SIG-M5 treated with dmso at 0.1 percent for 504 hours (cell line): ENCODE measurements around the gene B3GAT1.

ENCODE experiments used
- DNase-seq: peaks from one replicate; lab custom pipeline; 2025; ENCODE audit not compliant: unreplicated experiment; lab: John Stamatoyannopoulos, UW

Gene B3GAT1

GRCh38 chr11:134441706-134442105, 29.7 kb upstream of the B3GAT1 start:
- no peak for DNase-seq

- DNase-seq: no peak
Measured at GRCh38 chr11:134441281-134441680, 29.2 kb upstream of the B3GAT1 start.

- no peak for DNase-seq
Measured at GRCh38 chr11:134440851-134441250, 28.8 kb upstream of the B3GAT1 start.

GRCh38 chr11:134438542-134439537, 26.8 kb upstream of the B3GAT1 start:
- DNase-seq: no peak

- DNase-seq: no peak
Measured at GRCh38 chr11:134437821-134438220, 25.8 kb upstream of the B3GAT1 start.

- DNase-seq: no peak
Measured at GRCh38 chr11:134436781-134437180, 24.7 kb upstream of the B3GAT1 start.

GRCh38 chr11:134433806-134434205, 21.8 kb upstream of the B3GAT1 start:
- no peak for DNase-seq

GRCh38 chr11:134433251-134433650, 21.2 kb upstream of the B3GAT1 start:
- no peak for DNase-seq

- DNase-seq: no peak
Measured at GRCh38 chr11:134432776-134433175, 20.7 kb upstream of the B3GAT1 start.

GRCh38 chr11:134429106-134429505, 17.1 kb upstream of the B3GAT1 start:
- no peak for DNase-seq

GRCh38 chr11:134425816-134426536, 13.9 kb upstream of the B3GAT1 start:
- DNase-seq: no peak

- DNase-seq: no peak
Measured at GRCh38 chr11:134425413-134425812, 13.4 kb upstream of the B3GAT1 start.

GRCh38 chr11:134423106-134423505, 11.1 kb upstream of the B3GAT1 start:
- no peak for DNase-seq

- DNase-seq: no peak
Measured at GRCh38 chr11:134417871-134418840, 6.1 kb upstream of the B3GAT1 start.

GRCh38 chr11:134416726-134417125, 4.7 kb upstream of the B3GAT1 start:
- no peak for DNase-seq

GRCh38 chr11:134414766-134415765, 3.0 kb upstream of the B3GAT1 start:
- no peak for DNase-seq

- DNase-seq: no peak
Measured at GRCh38 chr11:134413826-134414731, 2.0 kb upstream of the B3GAT1 start.

- no peak for DNase-seq
Measured at GRCh38 chr11:134413043-134413825, 1.2 kb upstream of the B3GAT1 start.
